Measurements from ENCODE around the gene PODXL.

GRCh38 chr7:131533566-131534561 lies 22.6 kb downstream of the PODXL start:
- TF ChIP-seq CTCF (IDR thresholded peaks at IDR 0.05; ENCODE audit: insufficient read depth, low read length, poor library complexity, severe bottlenecking) (no peak), EZH2phosphoT487 (conservative IDR thresholded peaks at IDR 0.05; ENCODE audit: low read length) (no peak)

All from SU-DHL-6 (cell line).